HL-60 (cell line): Measurements from ENCODE around the gene THAP9.
A peak's percentile ranks its signal among the peaks of the same experiment; 100 is the strongest.

ENCODE experiments used
- DNase-seq, 2 experiments: peaks; one replicate each; pipeline ENCODE4 v3.0.0-alpha.2; 2010 to 2020; ENCODE audit warnings: low read depth in 1 of 2, low spot score in 1 of 2
- H3K27ac ChIP-seq: fragments of 250-450 bp; sonication (Bioruptor Pico); replicated peaks from 2 replicates; pipeline ENCODE4 v1.5.1; 2020; ENCODE audit warnings: mild to moderate bottlenecking, moderate library complexity
- H3K27me3 ChIP-seq: fragments of 250-450 bp; sonication (Bioruptor Pico); 2 replicates; pipeline ENCODE4 v1.5.1; 2021; ENCODE audit warnings: mild to moderate bottlenecking, moderate library complexity; ENCODE audit not compliant: insufficient read depth, poor library complexity, severe bottlenecking
- H3K4me3 ChIP-seq: replicated peaks from 2 replicates; pipeline ENCODE4 v1.5.1; 2011; ENCODE audit warnings: mild to moderate bottlenecking, control low read depth, low read length; ENCODE audit not compliant: insufficient read depth
- GABPA ChIP-seq: IDR thresholded peaks from 2 replicates; pipeline ENCODE4 v1.6.1; 2012; ENCODE audit warnings: low read depth
- POLR2AphosphoS5 ChIP-seq: IDR thresholded peaks from 2 replicates; pipeline ENCODE4 v1.6.1; 2012; ENCODE audit warnings: low read depth
- SPI1 ChIP-seq: IDR thresholded peaks from 2 replicates; pipeline ENCODE4 v1.6.1; 2012; ENCODE audit warnings: low read depth, mild to moderate bottlenecking, borderline replicate concordance
- TF ChIP-seq, protein P1 (sequence below): IDR thresholded peaks from 2 replicates; pipeline ENCODE4 v1.6.1; 2012; ENCODE audit warnings: low read depth; ENCODE audit not compliant: insufficient replicate concordance
- TF ChIP-seq, protein P2 (sequence below): IDR thresholded peaks from one replicate; pipeline ENCODE4 v1.5.1; 2011; ENCODE audit warnings: low read length, control low read depth, inconsistent platforms; ENCODE audit not compliant: insufficient read depth

Gene THAP9

DNA sequence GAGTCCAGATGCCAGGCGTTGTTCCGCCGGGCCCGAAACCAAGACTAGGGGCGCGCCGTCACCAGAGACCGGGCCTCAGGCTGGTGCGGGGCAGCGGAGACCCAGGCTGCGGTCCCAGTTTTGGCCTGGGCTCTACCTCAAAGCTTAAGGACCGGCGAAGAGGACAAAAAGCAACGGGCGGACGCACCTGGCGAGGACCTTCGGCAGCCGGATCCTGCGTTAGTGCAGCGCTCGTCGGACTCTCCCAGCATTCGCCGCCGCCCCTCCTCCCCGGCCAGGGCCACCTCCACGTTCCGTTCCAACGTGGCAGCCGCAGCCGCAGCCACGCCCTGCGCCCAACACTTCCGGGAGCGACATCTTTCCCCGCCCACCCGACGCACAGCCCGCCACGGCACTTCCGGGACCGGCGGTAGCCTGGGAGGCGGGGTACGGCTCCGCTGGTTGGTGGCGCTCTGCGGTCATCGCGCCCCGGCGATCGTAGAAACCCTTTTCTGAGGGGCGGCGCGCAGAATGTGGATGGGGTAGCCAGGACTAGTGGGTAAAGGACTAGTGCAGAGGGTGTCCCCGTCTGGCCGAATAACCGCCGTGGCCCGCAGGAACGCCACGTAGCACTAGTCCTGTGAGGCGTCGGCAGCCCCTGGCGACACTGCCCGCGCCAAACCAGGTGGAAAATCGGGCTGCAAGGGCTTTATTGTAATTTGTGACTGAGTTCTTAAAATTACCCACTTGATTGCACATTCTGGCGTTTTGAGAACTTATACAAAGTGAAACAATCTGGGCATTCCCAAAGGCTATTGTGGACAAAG, 9.4 kb upstream of the THAP9 start, which contains the start of gene SEC31A:
Gene SEC31A, minus strand, starts transcription at position 253 of the 806 bp plus-strand sequence. CDS start 9,217 bp downstream, outside the sequence.
- H3K27me3 ChIP-seq: no peaks in the 10 kb centered on the region
- peak; percentile 79 to 97 for DNase-seq
- TF ChIP-seq, protein P1, sequence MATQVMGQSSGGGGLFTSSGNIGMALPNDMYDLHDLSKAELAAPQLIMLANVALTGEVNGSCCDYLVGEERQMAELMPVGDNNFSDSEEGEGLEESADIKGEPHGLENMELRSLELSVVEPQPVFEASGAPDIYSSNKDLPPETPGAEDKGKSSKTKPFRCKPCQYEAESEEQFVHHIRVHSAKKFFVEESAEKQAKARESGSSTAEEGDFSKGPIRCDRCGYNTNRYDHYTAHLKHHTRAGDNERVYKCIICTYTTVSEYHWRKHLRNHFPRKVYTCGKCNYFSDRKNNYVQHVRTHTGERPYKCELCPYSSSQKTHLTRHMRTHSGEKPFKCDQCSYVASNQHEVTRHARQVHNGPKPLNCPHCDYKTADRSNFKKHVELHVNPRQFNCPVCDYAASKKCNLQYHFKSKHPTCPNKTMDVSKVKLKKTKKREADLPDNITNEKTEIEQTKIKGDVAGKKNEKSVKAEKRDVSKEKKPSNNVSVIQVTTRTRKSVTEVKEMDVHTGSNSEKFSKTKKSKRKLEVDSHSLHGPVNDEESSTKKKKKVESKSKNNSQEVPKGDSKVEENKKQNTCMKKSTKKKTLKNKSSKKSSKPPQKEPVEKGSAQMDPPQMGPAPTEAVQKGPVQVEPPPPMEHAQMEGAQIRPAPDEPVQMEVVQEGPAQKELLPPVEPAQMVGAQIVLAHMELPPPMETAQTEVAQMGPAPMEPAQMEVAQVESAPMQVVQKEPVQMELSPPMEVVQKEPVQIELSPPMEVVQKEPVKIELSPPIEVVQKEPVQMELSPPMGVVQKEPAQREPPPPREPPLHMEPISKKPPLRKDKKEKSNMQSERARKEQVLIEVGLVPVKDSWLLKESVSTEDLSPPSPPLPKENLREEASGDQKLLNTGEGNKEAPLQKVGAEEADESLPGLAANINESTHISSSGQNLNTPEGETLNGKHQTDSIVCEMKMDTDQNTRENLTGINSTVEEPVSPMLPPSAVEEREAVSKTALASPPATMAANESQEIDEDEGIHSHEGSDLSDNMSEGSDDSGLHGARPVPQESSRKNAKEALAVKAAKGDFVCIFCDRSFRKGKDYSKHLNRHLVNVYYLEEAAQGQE: peak; percentile 62
- TF ChIP-seq, protein P2, sequence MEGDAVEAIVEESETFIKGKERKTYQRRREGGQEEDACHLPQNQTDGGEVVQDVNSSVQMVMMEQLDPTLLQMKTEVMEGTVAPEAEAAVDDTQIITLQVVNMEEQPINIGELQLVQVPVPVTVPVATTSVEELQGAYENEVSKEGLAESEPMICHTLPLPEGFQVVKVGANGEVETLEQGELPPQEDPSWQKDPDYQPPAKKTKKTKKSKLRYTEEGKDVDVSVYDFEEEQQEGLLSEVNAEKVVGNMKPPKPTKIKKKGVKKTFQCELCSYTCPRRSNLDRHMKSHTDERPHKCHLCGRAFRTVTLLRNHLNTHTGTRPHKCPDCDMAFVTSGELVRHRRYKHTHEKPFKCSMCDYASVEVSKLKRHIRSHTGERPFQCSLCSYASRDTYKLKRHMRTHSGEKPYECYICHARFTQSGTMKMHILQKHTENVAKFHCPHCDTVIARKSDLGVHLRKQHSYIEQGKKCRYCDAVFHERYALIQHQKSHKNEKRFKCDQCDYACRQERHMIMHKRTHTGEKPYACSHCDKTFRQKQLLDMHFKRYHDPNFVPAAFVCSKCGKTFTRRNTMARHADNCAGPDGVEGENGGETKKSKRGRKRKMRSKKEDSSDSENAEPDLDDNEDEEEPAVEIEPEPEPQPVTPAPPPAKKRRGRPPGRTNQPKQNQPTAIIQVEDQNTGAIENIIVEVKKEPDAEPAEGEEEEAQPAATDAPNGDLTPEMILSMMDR: no peak
- peak; percentile 96 for TF ChIP-seq POLR2AphosphoS5
- TF ChIP-seq SPI1: no peak
- peak; percentile 84 for TF ChIP-seq GABPA
- peak within 1 kb of the TSS; percentile 65 for H3K4me3 ChIP-seq
- peak within 1 kb of the TSS; percentile 90 for H3K27ac ChIP-seq

DNA sequence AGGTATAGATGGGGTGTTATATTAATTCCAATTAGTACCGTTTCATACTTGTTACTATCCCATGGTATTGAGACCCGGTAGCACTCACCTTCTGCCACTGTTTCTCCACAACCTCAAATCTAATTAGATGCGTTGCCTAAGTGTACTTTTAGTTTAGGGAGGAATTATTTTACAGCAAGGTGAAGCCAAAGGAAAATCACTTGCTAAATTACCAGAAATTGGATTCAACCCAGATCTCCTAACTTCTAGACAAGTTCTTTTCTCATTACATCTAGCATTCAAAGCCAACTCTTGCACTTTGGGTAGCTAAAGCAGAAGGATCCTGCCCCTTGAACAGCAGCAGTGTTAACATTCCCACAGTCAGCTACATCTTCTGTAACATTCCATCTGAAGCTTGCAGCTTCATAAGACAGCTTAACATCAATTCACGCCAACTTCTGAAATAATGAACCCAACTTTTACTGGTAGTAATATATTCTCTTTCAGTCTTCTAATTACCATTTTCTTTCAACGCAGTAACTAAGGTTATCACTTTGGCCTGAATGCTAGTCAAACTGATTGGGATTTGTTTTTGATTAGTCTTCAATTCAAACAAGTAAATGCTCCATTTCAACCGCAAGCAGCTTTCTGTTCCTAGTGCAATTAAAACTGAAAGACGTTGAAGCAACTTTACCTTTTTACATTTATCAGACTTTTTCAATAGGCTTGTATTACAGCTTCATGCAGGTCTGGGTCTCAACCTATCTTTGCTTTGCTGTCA, 8.6 kb upstream of the THAP9 start:
- TF ChIP-seq, protein P1: no peak
- TF ChIP-seq, protein P2: no peak
- TF ChIP-seq SPI1 (no peak), GABPA (no peak), POLR2AphosphoS5 (no peak)
- DNase-seq: no peak
- Histone ChIP-seq H3K27me3 (no peaks in the 10 kb centered on the region), H3K27ac (peak overlapping the region; percentile 90), H3K4me3 (peak overlapping the region; percentile 65)

DNA sequence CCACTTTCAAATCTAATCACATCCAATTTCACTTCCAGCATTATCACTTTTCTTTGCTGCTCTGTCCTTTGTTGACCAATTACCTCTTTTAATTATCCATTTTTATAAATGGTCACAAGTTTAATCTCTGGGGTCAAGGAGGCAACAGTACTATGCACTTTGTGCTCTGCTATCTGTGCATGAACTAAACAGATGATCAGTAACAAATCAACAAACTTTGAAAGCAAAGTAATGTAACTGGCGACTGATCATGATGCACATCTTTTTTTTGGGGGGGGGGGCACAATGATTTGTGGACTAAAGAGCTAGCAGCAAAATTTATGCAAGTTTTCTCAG, 8.1 kb upstream of the THAP9 start:
- Histone ChIP-seq H3K27me3 (no peaks in the 10 kb centered on the region), H3K27ac (no peak overlapping the region), H3K4me3 (no peak overlapping the region)
- no peak for DNase-seq
- TF ChIP-seq, protein P1: no peak
- TF ChIP-seq POLR2AphosphoS5 (no peak), GABPA (no peak), SPI1 (no peak)
- TF ChIP-seq, protein P2: no peak
